Peyer's patch (tissue), 4 donors: ENCODE results near the gene BCAS3. TPM values are rescaled to one million over a fixed set of nuclear protein-coding genes. Genes with fewer than 3 reads are reported as not detected.

Experiments used
- DNase-seq, 3 donors: peaks; one replicate each; pipeline ENCODE4 v3.0.0-alpha.2; 2017 to 2019
- H3K27ac ChIP-seq, 4 donors: fragments of 200-600 bp; sonication (generic); one replicate each; pipeline ENCODE4 v1.5.1; 2016 to 2019
- H3K27me3 ChIP-seq, 2 donors: fragments of 200-600 bp; sonication (generic); one replicate each; pipeline ENCODE4 v1.5.1; 2019
- H3K36me3 ChIP-seq, 3 donors: fragments of 200-600 bp; sonication (generic); one replicate each; pipeline ENCODE4 v1.5.1; 2016 to 2019
- H3K4me1 ChIP-seq, 4 donors: fragments of 200-600 bp; sonication (generic); one replicate each; pipeline ENCODE4 v1.5.1; 2016 to 2019
- H3K4me3 ChIP-seq, 4 donors: fragments of 200-600 bp; sonication (generic); 1 replicate in 3 of 4; 2 replicates in 1 of 4; pipeline ENCODE4 v1.5.1; 2016 to 2019; ENCODE audit warnings: mild to moderate bottlenecking in 1 of 4
- H3K9me3 ChIP-seq, 4 donors: fragments of 200-600 bp; sonication (generic); one replicate each; pipeline ENCODE4 v1.5.1; 2016 to 2019; ENCODE audit warnings: mild to moderate bottlenecking in 1 of 4
- POLR2A ChIP-seq, 2 donors: fragments of 450-650 bp; IDR thresholded peaks; one replicate each; pipeline ENCODE4 v1.5.1; 2017; ENCODE audit warnings: antibody characterized with exemption in 2 of 2, mild to moderate bottlenecking in 2 of 2, moderate library complexity in 2 of 2
- total RNA-seq, 4 donors: library from RNA; depleted of rRNA; stranded (reverse); fragments of >200 nt; gene quantifications; one replicate each; pipeline ENCODE4 v1.1.0, GENCODE V29; 2016
- TF ChIP-seq, protein P1 (sequence below), 6 experiments: fragments of 450-650 bp in 4 of 6; fragments of 200-600 bp in 2 of 6; sonication (generic) in 1 of 6; IDR thresholded peaks; one replicate each; pipeline ENCODE4 v1.5.1; 2017 to 2019; ENCODE audit warnings: antibody characterized with exemption in 6 of 6, mild to moderate bottlenecking in 3 of 6, moderate library complexity in 1 of 6

The BCAS3 gene
- total RNA-seq, 4 donors from 2014 or later = 25.7 to 109 (median 57.1) TPM

DNA sequence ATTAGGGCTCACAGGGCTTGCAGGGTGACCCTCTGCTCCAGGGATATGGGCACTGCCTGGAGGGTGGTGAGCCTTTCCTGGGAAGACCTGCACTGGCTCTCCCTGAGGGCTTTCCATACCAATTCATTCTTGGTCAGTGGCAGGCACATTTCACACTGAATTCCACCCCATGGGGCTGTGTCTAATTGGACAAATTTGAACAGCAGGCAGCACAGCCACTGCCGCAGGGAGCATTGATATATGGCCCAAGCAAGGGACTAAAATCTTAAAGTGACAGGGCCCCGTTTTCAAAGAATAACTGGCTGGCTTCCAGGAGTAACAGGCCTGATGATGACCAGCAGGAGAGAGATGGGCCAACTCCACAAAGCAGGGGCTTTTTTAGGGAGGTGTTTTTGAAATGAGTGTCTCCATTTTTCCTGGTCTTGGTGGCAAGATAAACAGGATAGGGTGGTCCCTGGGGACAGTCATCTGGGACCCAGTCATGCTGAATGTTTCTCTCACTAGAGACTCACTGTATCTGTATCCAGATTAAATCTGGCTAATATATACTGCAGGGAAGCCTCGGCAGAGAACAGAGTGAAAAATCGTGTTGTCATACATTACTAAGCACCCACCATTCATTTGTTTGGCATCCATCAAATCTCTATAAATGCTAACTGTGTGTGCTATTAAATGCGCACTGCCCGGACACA, 647.9 kb downstream of the BCAS3 start:
- Histone ChIP-seq H3K4me1 (no peaks in the 10 kb centered on the region), H3K27me3 (no peaks in the 10 kb centered on the region), H3K36me3 (no peaks in the 10 kb centered on the region), H3K4me3 (no peak overlapping the region), H3K9me3 (no peaks in the 10 kb centered on the region), H3K27ac (peak overlapping the region in 1 of 4 donors; percentile 4)
- no peak for TF ChIP-seq POLR2A (IDR thresholded peaks at IDR 0.05)
- TF ChIP-seq, protein P1, sequence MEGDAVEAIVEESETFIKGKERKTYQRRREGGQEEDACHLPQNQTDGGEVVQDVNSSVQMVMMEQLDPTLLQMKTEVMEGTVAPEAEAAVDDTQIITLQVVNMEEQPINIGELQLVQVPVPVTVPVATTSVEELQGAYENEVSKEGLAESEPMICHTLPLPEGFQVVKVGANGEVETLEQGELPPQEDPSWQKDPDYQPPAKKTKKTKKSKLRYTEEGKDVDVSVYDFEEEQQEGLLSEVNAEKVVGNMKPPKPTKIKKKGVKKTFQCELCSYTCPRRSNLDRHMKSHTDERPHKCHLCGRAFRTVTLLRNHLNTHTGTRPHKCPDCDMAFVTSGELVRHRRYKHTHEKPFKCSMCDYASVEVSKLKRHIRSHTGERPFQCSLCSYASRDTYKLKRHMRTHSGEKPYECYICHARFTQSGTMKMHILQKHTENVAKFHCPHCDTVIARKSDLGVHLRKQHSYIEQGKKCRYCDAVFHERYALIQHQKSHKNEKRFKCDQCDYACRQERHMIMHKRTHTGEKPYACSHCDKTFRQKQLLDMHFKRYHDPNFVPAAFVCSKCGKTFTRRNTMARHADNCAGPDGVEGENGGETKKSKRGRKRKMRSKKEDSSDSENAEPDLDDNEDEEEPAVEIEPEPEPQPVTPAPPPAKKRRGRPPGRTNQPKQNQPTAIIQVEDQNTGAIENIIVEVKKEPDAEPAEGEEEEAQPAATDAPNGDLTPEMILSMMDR (IDR thresholded peaks at IDR 0.05) = no peak
- DNase-seq = no peak

DNA sequence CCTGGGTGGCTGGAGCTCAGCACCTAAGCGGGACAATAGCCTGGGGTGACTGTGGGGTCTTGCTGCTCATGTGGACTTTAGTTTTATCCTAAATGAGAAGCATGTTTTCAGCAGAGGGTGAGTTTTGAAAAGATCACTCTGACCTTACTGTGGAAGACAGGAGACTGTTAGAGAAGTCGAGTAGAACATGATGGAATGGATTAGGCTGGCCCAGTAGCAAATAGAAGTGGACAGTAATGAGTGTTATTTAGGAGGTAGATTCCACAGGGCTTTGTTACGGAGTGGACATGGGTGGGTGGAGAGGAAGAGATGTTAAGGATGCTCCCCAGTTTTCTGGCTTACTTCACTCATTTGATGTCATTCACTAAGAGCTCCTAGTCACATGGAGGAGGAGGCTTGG, 648.7 kb downstream of the BCAS3 start:
- Histone ChIP-seq H3K4me1 (no peaks in the 10 kb centered on the region), H3K27ac (no peak overlapping the region), H3K27me3 (no peaks in the 10 kb centered on the region), H3K9me3 (no peaks in the 10 kb centered on the region), H3K36me3 (no peaks in the 10 kb centered on the region), H3K4me3 (no peak overlapping the region)
- TF ChIP-seq POLR2A (IDR thresholded peaks at IDR 0.05) = no peak
- TF ChIP-seq, protein P1 (IDR thresholded peaks at IDR 0.05) = no peak
- DNase-seq = no peak

DNA sequence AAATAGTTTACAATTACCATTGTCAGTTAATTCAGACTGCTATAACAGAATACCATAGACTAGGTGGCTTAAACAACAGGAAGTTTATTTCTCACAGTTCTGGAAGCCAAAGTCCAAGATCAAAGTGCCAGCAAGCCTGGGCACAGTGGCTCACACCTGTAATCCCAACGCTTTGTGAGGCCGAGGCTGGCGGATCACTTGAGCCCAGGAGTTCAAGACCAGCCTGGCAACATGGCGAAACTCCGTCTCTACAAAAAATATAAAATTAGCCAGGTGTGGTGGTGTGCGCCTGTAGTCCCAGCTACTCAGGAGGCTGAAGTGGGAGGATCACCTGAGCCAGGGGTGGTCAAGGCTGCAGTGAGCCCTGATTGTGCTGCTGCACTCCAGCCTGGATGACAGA, 650.7 kb downstream of the BCAS3 start:
- no peak overlapping the region for H3K27ac ChIP-seq
- no peak overlapping the region for H3K4me3 ChIP-seq
- no peaks in the 10 kb centered on the region for H3K27me3 ChIP-seq
- no peaks in the 10 kb centered on the region for H3K9me3 ChIP-seq
- TF ChIP-seq, protein P1 (IDR thresholded peaks at IDR 0.05) = no peak
- TF ChIP-seq POLR2A (IDR thresholded peaks at IDR 0.05) = no peak
- no peaks in the 10 kb centered on the region for H3K4me1 ChIP-seq
- no peak for DNase-seq
- H3K36me3 ChIP-seq = no peaks in the 10 kb centered on the region

DNA sequence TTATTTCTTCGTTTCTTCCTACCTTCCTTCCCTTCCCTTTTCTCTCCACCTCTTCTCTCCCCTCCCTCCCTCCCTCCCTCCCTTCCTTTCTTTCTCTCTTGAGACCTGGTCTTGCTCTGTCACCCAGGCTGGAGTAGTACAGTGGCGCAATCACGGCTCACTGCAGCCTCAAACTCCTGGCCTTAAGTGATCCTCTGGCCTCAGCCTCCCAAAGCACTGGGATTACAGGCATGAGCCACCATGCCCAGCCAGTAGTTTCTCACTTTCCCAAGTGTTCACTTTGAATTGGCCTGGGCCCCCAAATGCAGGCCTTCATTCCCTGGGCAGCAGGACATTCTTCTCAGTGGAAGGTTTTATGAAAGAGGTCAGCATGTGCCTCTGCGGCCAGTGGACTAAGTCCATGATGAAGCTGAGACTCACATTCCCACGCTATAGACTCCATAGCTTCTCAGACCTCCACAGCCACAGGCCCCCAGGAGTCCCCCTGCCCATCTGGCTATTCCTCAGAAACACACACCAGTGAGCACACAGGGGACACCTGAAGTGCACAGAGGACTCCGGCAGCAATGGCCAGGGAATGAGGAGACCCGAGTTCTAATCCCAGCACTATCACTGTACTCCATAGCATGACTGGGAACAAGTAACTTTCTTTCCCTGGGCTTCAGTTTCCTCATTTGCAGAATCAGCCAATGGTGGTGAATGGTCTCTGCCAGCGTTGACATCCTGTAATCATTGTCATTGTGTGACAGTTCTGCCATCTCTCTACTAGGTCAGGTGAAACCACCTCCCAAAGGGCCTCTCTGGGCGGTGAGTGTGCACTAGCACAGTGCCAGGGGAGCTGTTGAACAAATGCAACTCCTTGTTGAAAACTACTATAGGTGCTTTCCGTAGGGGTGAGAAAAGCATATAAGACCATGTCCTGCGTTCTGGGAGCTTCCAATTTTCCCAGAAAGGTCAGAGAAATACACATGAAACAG, 652.8 kb downstream of the BCAS3 start:
- no peaks in the 10 kb centered on the region for H3K9me3 ChIP-seq
- peaks cover 0 to under 1% (median 0%) of the 10 kb centered on the region in 4 donors for H3K4me1 ChIP-seq
- TF ChIP-seq, protein P1 (IDR thresholded peaks at IDR 0.05) = no peak
- no peak for TF ChIP-seq POLR2A (IDR thresholded peaks at IDR 0.05)
- no peaks in the 10 kb centered on the region for H3K27me3 ChIP-seq
- no peak overlapping the region for H3K4me3 ChIP-seq
- H3K36me3 ChIP-seq = no peaks in the 10 kb centered on the region
- no peak for DNase-seq
- no peak overlapping the region for H3K27ac ChIP-seq

DNA sequence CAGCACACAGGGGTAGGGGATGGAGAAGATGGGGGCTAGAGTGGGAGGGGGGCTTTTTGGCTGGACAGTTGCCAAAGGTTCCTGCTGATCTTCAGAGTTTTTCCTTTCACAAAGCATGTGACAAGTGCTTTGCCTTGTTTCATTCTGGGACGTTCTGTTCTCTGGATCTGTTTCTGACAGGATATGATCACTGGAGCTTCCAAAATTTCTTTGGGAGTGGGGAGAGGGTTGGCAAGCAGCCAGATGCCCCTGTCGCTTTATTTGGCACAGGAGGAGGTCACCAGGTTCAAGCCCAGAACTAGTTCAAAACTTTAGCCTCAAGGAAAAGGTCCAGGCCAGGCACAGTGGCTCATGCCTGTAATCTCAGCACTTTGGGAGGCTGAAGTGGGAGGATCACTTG, 653.5 kb downstream of the BCAS3 start:
- Histone ChIP-seq H3K4me1 (peaks cover 0 to 7% (median 0%) of the 10 kb centered on the region in 4 donors), H3K4me3 (no peak overlapping the region), H3K27ac (no peak overlapping the region), H3K27me3 (no peaks in the 10 kb centered on the region), H3K9me3 (no peaks in the 10 kb centered on the region), H3K36me3 (no peaks in the 10 kb centered on the region)
- TF ChIP-seq POLR2A (IDR thresholded peaks at IDR 0.05) = no peak
- TF ChIP-seq, protein P1 (IDR thresholded peaks at IDR 0.05) = no peak
- no peak for DNase-seq
